HK-2 (cell line): ENCODE results near the gene PSD2.
A peak's percentile ranks its signal among the peaks of the same experiment; 100 is the strongest.

Source experiments
- DNase-seq: peaks from one replicate; pipeline ENCODE4 v3.0.0-alpha.2; 2018; ENCODE audit not compliant: unreplicated experiment

PSD2 gene

GRCh38 chr5:139763280-139763929 lies 32.2 kb upstream of the PSD2 start:
- DNase-seq: no peak

DNA sequence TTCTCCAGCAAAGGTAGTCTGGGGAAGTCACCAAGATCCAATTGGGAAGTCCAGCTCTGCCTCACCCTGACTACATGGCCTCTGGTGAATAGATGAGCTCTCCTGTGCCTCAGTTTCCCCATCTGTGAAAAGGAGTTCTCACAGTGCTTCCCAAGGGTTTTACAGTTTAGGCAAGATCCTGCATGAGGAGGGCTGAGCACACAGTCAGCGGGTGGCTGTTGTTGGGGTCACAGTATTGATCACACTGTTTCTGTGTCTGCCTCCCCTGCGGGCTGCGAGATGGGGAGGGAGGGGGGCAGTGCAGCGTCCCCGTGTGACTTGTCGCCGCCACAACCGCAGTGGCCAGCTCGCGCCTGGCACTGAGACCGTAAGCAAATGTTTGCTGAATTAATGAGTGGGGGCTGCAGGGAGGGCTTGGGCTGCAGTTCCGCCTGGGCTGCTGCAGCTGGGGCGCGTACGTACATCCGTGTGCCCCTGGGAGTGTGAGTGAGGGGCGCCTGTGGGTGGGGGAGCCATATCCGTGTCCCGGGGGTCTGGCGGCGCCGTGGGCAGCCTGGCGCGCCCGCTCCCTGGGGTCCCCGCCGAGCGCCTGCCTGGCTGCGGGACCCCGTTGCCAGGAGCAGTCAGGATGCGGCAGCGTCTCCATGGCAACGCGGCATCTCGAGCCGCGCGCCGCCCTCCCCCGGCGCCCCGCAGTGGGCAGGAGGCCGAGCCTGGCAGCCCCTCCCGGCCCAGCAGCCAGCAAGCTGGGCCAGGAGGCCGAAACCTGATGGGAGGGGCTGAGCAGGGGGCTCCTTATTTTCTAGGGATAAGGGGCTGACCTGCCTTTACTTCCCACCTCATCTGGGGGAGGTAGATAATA lies 31.4 kb upstream of the PSD2 start:
- DNase-seq: no peak

- DNase-seq: no peak
Observed at GRCh38 chr5:139764886-139765408, 30.7 kb upstream of the PSD2 start.

DNA sequence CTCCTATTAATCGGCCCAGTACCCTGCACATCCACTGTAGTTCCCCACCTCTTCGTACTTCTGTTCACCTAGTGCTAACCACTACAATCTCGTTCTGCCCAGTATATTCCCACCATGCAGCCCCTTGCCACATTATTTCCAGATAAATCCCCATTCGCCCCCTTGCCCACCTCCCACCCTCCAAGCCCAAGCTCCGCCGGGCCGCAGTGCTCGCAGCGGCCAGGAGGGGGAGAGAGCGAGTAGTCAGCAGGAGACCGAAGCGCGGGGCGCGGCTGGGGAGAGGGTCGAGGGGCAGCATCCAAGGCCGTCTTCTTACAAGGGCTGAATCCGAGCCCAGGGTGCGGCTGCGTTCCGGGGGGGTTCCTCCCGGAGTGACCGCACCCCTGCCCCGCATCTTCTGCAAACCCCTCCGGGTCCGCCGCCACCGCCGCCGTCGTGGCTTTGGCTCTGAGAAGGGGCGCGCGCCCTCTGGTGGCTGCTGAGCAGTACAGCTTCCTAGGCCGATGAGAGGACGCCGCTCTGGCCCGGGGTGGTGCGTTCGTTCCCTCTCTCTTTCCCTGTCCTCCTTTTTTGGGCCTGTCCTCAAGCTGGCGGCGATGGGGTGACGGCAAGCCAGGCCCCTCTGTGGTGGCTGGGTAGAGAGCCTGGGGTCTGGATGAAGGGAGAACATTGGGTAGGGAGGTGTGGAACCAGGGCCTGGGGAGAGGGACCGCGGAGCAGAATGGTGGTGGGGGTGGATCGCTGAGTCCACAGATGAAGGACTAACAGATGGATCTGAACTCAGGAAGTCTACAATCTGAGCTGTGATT lies 30.0 kb upstream of the PSD2 start:
- peak; percentile 78 for DNase-seq

- DNase-seq: no peak
Observed at GRCh38 chr5:139767960-139768359, 27.6 kb upstream of the PSD2 start.

GRCh38 chr5:139768807-139769465 lies 26.7 kb upstream of the PSD2 start:
- no peak for DNase-seq

DNA sequence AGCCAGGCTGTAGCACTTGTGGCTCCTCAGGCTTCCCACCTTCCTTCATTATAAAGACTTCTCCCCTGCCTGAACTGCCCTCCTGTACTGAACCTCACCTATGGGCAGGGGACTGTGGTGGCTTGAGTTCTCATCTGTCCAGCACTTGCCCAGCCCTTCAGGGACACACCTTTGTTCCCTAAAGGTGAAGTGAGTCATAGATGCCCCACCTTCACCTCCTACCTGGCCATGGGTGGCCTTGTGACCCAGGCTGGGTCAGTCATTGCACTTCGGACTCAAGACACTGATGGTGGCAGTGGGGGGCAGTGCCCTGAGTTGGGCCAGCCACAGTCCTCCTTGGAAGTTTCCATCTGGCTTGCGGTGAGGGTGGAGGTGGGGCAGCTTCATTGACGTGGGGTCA lies 26.1 kb upstream of the PSD2 start:
- DNase-seq: no peak

DNA sequence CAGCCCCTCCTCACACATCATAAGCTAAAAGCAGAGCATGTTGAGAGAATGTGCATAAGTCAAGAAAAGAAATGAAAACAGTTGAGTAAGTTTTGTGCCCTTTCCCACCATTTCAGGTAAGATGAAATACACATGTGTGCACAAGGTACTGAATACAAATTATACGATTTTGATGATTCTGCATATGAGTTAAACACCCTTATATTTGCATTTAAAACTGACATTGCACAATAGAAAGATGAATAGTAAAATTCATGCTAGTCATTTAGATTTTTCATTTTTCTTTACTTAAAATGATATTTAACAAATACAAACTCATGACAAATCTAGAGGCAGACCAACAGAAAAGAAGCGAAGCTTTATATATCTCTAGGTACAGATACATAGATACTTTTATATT lies 24.9 kb upstream of the PSD2 start:
- no peak for DNase-seq

DNA sequence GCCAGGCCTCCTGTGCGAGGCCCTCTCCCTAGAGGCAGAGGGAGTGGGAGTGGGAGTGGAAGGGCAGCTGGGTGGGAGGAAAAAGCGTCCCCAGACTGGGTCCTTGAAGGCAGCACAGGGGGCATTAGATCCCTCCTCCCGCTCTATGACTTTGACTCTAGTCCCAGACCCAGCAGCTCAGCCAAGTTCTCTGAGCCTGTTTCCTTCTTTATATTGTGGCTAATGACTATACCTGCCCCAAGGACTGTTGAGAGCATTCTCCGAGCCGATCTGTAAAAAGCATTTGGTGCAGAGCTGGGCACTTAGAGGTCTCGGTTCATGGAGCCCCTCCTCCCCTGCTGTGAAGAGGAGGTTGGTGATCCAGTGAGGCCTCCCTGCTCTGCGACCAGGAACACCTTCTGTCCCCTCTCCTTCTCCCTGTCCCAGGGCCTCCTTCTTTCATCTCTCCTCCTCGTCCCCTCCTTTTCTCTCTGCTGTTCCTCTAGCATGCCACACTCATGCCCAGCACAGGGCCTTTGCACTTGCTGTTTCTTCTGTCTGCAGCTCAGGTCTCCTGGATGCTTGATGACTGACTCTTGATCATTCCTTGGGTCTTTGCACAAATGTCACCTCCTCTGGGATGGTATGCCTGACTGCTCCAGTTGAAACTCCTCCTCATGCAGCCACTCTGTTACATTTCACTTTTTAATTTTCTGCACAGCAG lies 23.4 kb upstream of the PSD2 start:
- no peak for DNase-seq

- DNase-seq: no peak
Observed at GRCh38 chr5:139772927-139773690, 22.5 kb upstream of the PSD2 start.

DNA sequence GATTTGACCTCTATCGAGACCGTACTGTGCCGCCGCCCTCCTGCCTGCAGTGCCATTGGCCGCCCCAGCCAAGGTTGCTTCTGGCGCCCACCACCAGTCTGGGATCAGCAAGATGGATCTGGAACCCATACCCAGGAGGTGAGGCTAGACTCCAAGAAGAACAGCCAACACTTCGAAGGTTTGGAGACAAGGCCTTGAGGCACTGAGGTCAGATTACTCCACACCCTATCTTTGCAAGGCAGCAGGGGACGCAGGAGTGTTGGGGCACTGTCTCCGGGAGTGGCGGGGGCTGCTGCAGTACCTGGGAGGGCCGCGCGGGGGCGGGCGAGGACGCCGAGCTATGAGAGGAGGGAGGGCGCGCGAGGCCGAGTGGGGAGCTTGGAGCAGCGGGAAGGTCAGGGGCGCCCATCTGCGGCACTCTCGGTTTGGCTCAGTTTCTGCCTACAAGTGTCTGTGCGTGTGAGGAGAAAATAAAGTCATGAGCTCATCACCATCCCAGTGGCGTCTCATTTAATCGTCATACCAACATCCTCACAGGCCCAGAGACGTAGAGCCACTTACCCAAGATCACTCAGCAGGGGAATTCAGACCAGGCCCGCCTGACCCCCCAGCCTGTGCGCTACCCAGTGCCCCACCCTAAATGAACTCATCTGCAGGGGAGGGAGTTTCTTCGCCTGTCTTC lies 20.5 kb upstream of the PSD2 start:
- DNase-seq: peak; percentile 65

DNA sequence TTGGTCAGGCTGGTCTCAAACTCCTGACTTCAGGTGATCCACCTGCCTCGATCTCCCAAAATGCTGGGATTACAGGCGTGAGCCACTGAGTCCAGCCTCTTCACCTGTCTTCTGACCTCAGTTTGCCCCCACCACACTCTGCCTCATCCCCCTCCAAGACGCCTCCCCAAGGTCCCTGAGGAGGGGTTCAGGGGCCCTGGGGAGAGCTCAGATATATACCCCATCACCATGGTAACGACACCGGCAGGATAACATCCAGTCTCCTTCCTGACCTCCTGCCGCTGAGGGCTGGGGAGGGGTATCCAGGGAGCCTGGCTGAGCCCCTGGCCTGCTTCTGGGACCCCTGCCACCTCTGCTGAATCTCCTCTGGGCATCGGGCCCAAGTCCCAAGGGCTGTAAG lies 19.7 kb upstream of the PSD2 start:
- DNase-seq: no peak

- DNase-seq: no peak
Observed at GRCh38 chr5:139776861-139777260, 18.7 kb upstream of the PSD2 start.

- no peak for DNase-seq
Observed at GRCh38 chr5:139783436-139783965, 12.1 kb upstream of the PSD2 start.

DNA sequence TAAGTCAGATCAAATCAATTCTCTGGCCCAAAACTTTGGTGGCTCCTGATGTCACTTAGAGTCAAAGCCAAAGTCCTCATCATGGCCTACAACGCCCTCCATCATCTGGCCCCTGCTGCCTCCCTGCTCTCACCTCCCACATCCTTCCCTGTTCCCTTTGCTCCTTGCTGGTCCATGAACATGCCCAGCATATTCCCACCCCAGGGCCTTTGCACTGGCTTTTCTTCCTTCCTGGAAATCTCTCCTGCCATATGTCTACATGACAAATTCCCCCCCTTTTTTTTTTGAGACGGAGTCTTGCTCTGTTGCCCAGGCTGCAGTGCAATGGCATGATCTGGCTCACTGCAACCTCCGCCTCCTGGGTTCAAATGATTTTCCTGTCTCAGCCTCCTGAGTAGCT lies 11.1 kb upstream of the PSD2 start:
- DNase-seq: no peak

DNA sequence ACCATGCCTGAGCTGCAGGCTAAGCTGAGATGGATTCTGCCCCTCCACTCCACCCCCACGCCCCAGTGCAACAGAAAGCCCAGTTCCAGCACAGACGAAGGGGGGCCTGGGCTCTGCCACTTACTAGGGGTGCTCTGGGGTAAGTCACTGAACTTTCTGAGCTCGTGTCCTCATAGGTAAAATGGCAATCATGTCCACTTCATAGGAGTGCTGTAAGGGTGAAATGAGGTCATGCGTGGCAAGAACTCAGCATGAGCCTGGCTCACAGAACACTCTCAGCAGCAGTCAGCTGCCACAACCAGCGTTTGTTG lies 8.4 kb upstream of the PSD2 start:
- no peak for DNase-seq

GRCh38 chr5:139787568-139788293 lies 7.9 kb upstream of the PSD2 start:
- peak; percentile 89 for DNase-seq

DNA sequence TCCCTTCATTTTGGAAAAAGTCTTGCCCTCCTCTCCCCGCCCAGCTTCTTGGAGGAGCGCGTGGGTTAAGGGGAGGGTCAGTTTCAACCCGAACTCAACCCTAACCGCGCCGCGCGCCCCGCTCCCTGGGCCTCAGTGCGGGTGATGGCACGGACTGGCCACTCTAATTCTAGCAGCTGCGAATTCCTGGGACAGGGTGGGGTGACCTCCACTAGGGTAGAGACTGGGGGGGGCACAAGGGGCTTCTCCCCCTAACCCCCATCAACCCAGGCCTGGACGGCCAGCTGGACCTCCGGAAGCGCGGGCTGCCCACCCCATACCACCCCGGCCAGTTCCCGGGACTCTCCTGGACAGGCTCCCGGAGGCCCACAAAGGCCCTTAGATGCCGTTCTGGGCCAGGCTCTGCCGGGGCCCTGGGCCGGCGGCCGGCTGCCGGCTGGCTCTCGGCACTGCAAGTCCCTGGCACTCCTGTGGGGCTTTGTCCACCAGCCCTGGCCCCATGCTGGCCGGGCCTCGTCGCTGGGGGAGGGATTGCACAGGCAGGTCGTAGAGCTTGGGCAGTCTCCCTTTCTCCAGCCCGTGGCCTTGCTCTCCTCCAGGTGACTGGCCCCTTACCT lies 7.2 kb upstream of the PSD2 start:
- DNase-seq: no peak
